HG03342 (cell line): ENCODE measurements around the gene BANP.
"Not testable (repeated sequence)": the region's sequence is repeated elsewhere in the genome, so short reads cannot be mapped to it uniquely, and the experiment has no call there.

ENCODE experiments used
- ATAC-seq: cut with Tn5 transposase; IDR thresholded peaks from one replicate; pipeline ENCODE4 v1.9.1; 2021; ENCODE audit warnings: mild to moderate bottlenecking, moderate library complexity; ENCODE audit not compliant: unreplicated experiment

The BANP gene

GRCh38 chr16:87990254-87990653, 39.0 kb downstream of the BANP start:
- ATAC-seq: not testable (repeated sequence)

- ATAC-seq: not testable (repeated sequence)
Observed at GRCh38 chr16:87992142-87992541, 40.9 kb downstream of the BANP start.

- ATAC-seq: no peak
Observed at GRCh38 chr16:87993901-87994300, 42.7 kb downstream of the BANP start.

- ATAC-seq: no peak
Observed at GRCh38 chr16:87995644-87996043, 44.4 kb downstream of the BANP start.

GRCh38 chr16:87996962-87997880, 46.0 kb downstream of the BANP start:
- no peak for ATAC-seq

- ATAC-seq: not testable (repeated sequence)
Observed at GRCh38 chr16:87998184-87998793, 47.1 kb downstream of the BANP start.

GRCh38 chr16:87998992-87999391, 47.8 kb downstream of the BANP start:
- not testable (repeated sequence) for ATAC-seq

- no peak for ATAC-seq
Observed at GRCh38 chr16:88002211-88002610, 51.0 kb downstream of the BANP start.

- ATAC-seq: no peak
Observed at GRCh38 chr16:88002749-88003148, 51.5 kb downstream of the BANP start.

- ATAC-seq: no peak
Observed at GRCh38 chr16:88003316-88003715, 52.1 kb downstream of the BANP start.

- ATAC-seq: no peak
Observed at GRCh38 chr16:88003736-88004135, 52.5 kb downstream of the BANP start.

- no peak for ATAC-seq
Observed at GRCh38 chr16:88004391-88004790, 53.2 kb downstream of the BANP start.

- ATAC-seq: no peak
Observed at GRCh38 chr16:88005181-88005581, 53.9 kb downstream of the BANP start.

- no peak for ATAC-seq
Observed at GRCh38 chr16:88005968-88006367, 54.7 kb downstream of the BANP start.

- ATAC-seq: no peak
Observed at GRCh38 chr16:88007321-88007731, 56.1 kb downstream of the BANP start.

- ATAC-seq: no peak
Observed at GRCh38 chr16:88008840-88009239, 57.6 kb downstream of the BANP start.

- ATAC-seq: no peak
Observed at GRCh38 chr16:88009563-88010342, 58.5 kb downstream of the BANP start.

- ATAC-seq: no peak
Observed at GRCh38 chr16:88010343-88010967, 59.2 kb downstream of the BANP start.

GRCh38 chr16:88010968-88011483, 59.8 kb downstream of the BANP start:
- ATAC-seq: no peak

- no peak for ATAC-seq
Observed at GRCh38 chr16:88012360-88012759, 61.1 kb downstream of the BANP start.
